Thymus (tissue), 11 donors: ENCODE results near the gene LRRC25. TPM values are rescaled to one million over a fixed set of nuclear protein-coding genes. Genes with fewer than 3 reads are reported as not detected.

Experiments used
- DNase-seq, 9 donors: peaks; one replicate each; pipeline ENCODE4 v3.0.0-alpha.2; 2013; ENCODE audit warnings: low spot score in 9 of 9, low read depth in 6 of 9, missing footprints in 1 of 9
- H3K27ac ChIP-seq, 2 donors: one replicate each; pipeline ENCODE4 v1.5.1; 2013; ENCODE audit warnings: control low read depth in 1 of 2, low read depth in 1 of 2, low read length in 1 of 2, mild to moderate bottlenecking in 1 of 2, moderate library complexity in 1 of 2
- H3K27me3 ChIP-seq, 2 donors: one replicate each; pipeline ENCODE4 v1.5.1; 2013; ENCODE audit warnings: low read length in 1 of 2; ENCODE audit not compliant: control insufficient read depth in 2 of 2, insufficient read depth in 1 of 2
- H3K36me3 ChIP-seq, 2 donors: one replicate each; pipeline ENCODE4 v1.5.1; 2013; ENCODE audit warnings: low read length in 1 of 2, mild to moderate bottlenecking in 1 of 2, moderate library complexity in 1 of 2; ENCODE audit not compliant: control insufficient read depth in 2 of 2, insufficient read depth in 2 of 2
- H3K4me1 ChIP-seq, 2 donors: one replicate each; pipeline ENCODE4 v1.5.1; 2013; ENCODE audit warnings: low read length in 2 of 2; ENCODE audit not compliant: control insufficient read depth in 2 of 2, insufficient read depth in 2 of 2
- H3K4me3 ChIP-seq, 2 donors: one replicate each; pipeline ENCODE4 v1.5.1; 2013; ENCODE audit warnings: low read length in 2 of 2, control low read depth in 1 of 2, mild to moderate bottlenecking in 1 of 2
- H3K9me3 ChIP-seq, 2 donors: one replicate each; pipeline ENCODE4 v1.5.1; 2013; ENCODE audit warnings: low read length in 1 of 2, mild to moderate bottlenecking in 1 of 2; ENCODE audit not compliant: control insufficient read depth in 2 of 2, insufficient read depth in 1 of 2
- WGBS: extraction: QIAGEN DNeasy Blood & Tissue Kit; methylation state at CpG from one replicate; pipeline ENCODE4 v1.1.7; 2013; 5-methylcytosine and 5-hydroxymethylcytosine counted together
- polyA plus RNA-seq: library from polyadenylated mRNA; stranded (reverse); fragments of 200-250 nt; gene quantifications from one replicate; pipeline ENCODE4 v1.2.3, GENCODE V29; 2013
- total RNA-seq: library from RNA; stranded (reverse); fragments of 120-200 nt; gene quantifications from one replicate; pipeline ENCODE4 v1.2.4, GENCODE V29; 2013
- donor health status: healthy.

The LRRC25 gene
- total and polyA plus RNA-seq, 2 donors: 2.5 to 6.2 TPM

GRCh38 chr19:18436671-18437490, 39.5 kb upstream of the LRRC25 start:
- Histone ChIP-seq H3K27ac (no peak overlapping the region), H3K4me3 (peak overlapping the region; percentile 49 to 59), H3K9me3 (peaks cover 0 to 8% of the 10 kb centered on the region in 2 donors), H3K36me3 (peaks cover 0 to 16% of the 10 kb centered on the region in 2 donors), H3K27me3 (peaks cover 11 to 30% of the 10 kb centered on the region in 2 donors), H3K4me1 (peaks cover 21 to 53% of the 10 kb centered on the region in 2 donors)
- DNase-seq: peak in 7 of 9 donors; percentile 62 to 90 (median 80)
- 25% methylated on average over 67 of the region's 67 CpGs for WGBS

GRCh38 chr19:18435842-18436670, 38.6 kb upstream of the LRRC25 start:
- peaks cover 21 to 56% of the 10 kb centered on the region in 2 donors for H3K4me1 ChIP-seq
- H3K9me3 ChIP-seq: peaks cover 0 to 8% of the 10 kb centered on the region in 2 donors
- no peak for DNase-seq
- peak overlapping the region; percentile 49 to 59 for H3K4me3 ChIP-seq
- WGBS: 90% methylated on average over 46 of the region's 46 CpGs
- peaks cover 11 to 30% of the 10 kb centered on the region in 2 donors for H3K27me3 ChIP-seq
- H3K36me3 ChIP-seq: peaks cover 5 to 20% of the 10 kb centered on the region in 2 donors
- H3K27ac ChIP-seq: no peak overlapping the region

- no peak for DNase-seq
- peaks cover 11 to 30% of the 10 kb centered on the region in 2 donors for H3K27me3 ChIP-seq
- no peak overlapping the region for H3K27ac ChIP-seq
- H3K36me3 ChIP-seq: peaks cover 5 to 23% of the 10 kb centered on the region in 2 donors
- H3K9me3 ChIP-seq: peaks cover 0 to 8% of the 10 kb centered on the region in 2 donors
- no peak overlapping the region for H3K4me3 ChIP-seq
- peaks cover 21 to 57% of the 10 kb centered on the region in 2 donors for H3K4me1 ChIP-seq
- 98% methylated on average over 49 of the region's 49 CpGs for WGBS
Observed at GRCh38 chr19:18435178-18435841, 37.9 kb upstream of the LRRC25 start.

- no peak for DNase-seq
- no peak overlapping the region for H3K4me3 ChIP-seq
- H3K9me3 ChIP-seq: peaks cover 0 to 8% of the 10 kb centered on the region in 2 donors
- peaks cover 25 to 62% of the 10 kb centered on the region in 2 donors for H3K4me1 ChIP-seq
- 95% methylated on average over 21 of the region's 21 CpGs for WGBS
- peaks cover 5 to 23% of the 10 kb centered on the region in 2 donors for H3K36me3 ChIP-seq
- H3K27ac ChIP-seq: no peak overlapping the region
- H3K27me3 ChIP-seq: peaks cover 11 to 30% of the 10 kb centered on the region in 2 donors
Observed at GRCh38 chr19:18434411-18435175, 37.2 kb upstream of the LRRC25 start.

- 36% methylated on average over 60 of the region's 60 CpGs for WGBS
- H3K9me3 ChIP-seq: peaks cover 0 to 8% of the 10 kb centered on the region in 2 donors
- peaks cover 11 to 25% of the 10 kb centered on the region in 2 donors for H3K27me3 ChIP-seq
- DNase-seq: no peak
- peaks cover 5 to 23% of the 10 kb centered on the region in 2 donors for H3K36me3 ChIP-seq
- H3K27ac ChIP-seq: no peak overlapping the region
- peaks cover 30 to 61% of the 10 kb centered on the region in 2 donors for H3K4me1 ChIP-seq
- H3K4me3 ChIP-seq: peak overlapping the region in 1 of 2 donors; percentile 48
Observed at GRCh38 chr19:18433735-18434398, 36.4 kb upstream of the LRRC25 start.

GRCh38 chr19:18433015-18433691, 35.7 kb upstream of the LRRC25 start:
- H3K4me1 ChIP-seq: peaks cover 33 to 63% of the 10 kb centered on the region in 2 donors
- H3K36me3 ChIP-seq: peaks cover 5 to 23% of the 10 kb centered on the region in 2 donors
- peak overlapping the region in 1 of 2 donors; percentile 48 for H3K4me3 ChIP-seq
- H3K27me3 ChIP-seq: peaks cover 9 to 18% of the 10 kb centered on the region in 2 donors
- WGBS: 10% methylated on average over 56 of the region's 59 CpGs
- H3K27ac ChIP-seq: peak overlapping the region in 1 of 2 donors; percentile 42
- DNase-seq: no peak
- peaks cover 0 to 8% of the 10 kb centered on the region in 2 donors for H3K9me3 ChIP-seq

GRCh38 chr19:18432275-18433014, 35.0 kb upstream of the LRRC25 start:
- Histone ChIP-seq H3K4me1 (peaks cover 30 to 62% of the 10 kb centered on the region in 2 donors), H3K4me3 (no peak overlapping the region), H3K27ac (no peak overlapping the region), H3K36me3 (peaks cover 5 to 23% of the 10 kb centered on the region in 2 donors), H3K9me3 (peaks cover 0 to 8% of the 10 kb centered on the region in 2 donors), H3K27me3 (peaks cover 3 to 12% of the 10 kb centered on the region in 2 donors)
- 79% methylated on average over 13 of the region's 13 CpGs for WGBS
- no peak for DNase-seq
